A673 (cell line): Measurements from ENCODE around the gene IGF2. TPM values are rescaled to one million over a fixed set of nuclear protein-coding genes. Genes with fewer than 3 reads are reported as not detected.
A peak's percentile ranks its signal among the peaks of the same experiment; 100 is the strongest.
"Not testable (repeated sequence)": the region's sequence is repeated elsewhere in the genome, so short reads cannot be mapped to it uniquely, and the experiment has no call there.

Experiments
- BruUV-seq: library from RNA; stranded (reverse); fragments of 400-500 nt; replicated peaks from 2 replicates; lab custom pipeline; 2021; lab: Mats Ljungman, UMichigan
- CTCF ChIA-PET: fragments of 300-600 bp; sonication (Branson Sonifier 250); formaldehyde crosslinking; loops from one replicate; lab custom pipeline; 2022; ENCODE audit warnings: antibody characterized with exemption; lab: Charles Lee
- POLR2A ChIA-PET: fragments of 300-600 bp; sonication (Branson Sonifier 250); formaldehyde crosslinking; loops from one replicate; lab custom pipeline; 2022; ENCODE audit warnings: antibody characterized with exemption; ENCODE audit not compliant: low non-redundant PET; lab: Charles Lee
- DNase-seq: peaks from one replicate; pipeline ENCODE4 v3.0.0-alpha.2; 2015; ENCODE audit warnings: low spot score
- H3K27ac ChIP-seq: fragments of 200-600 bp; sonication (generic); 2 replicates; pipeline ENCODE4 v1.5.1; 2016; ENCODE audit warnings: mixed run types, low read depth, mild to moderate bottlenecking, mixed read lengths, antibody characterized with exemption, low read length; ENCODE audit not compliant: poor library complexity, severe bottlenecking
- H3K27me3 ChIP-seq: fragments of 200-600 bp; sonication (generic); replicated peaks from 2 replicates; pipeline ENCODE4 v1.6.1; 2017; ENCODE audit warnings: mixed run types, low read depth, mild to moderate bottlenecking, mixed read lengths, antibody characterized with exemption, low read length; ENCODE audit not compliant: insufficient read depth, poor library complexity
- H3K36me3 ChIP-seq: fragments of 200-600 bp; sonication (generic); 2 replicates; pipeline ENCODE4 v1.6.1; 2016; ENCODE audit warnings: mixed run types, mild to moderate bottlenecking, mixed read lengths, antibody characterized with exemption, low read length; ENCODE audit not compliant: insufficient read depth, poor library complexity, severe bottlenecking
- H3K4me1 ChIP-seq: fragments of 200-600 bp; sonication (generic); 2 replicates; pipeline ENCODE4 v1.6.1; 2017; ENCODE audit warnings: mixed run types, mild to moderate bottlenecking, mixed read lengths, antibody characterized with exemption, low read length; ENCODE audit not compliant: insufficient read depth, poor library complexity, severe bottlenecking
- H3K4me3 ChIP-seq: fragments of 200-600 bp; sonication (generic); 2 replicates; pipeline ENCODE4 v1.5.1; 2016; ENCODE audit warnings: low read depth, mixed run types, mild to moderate bottlenecking, mixed read lengths, low read length; ENCODE audit not compliant: poor library complexity, severe bottlenecking
- H3K9me3 ChIP-seq: fragments of 200-600 bp; sonication (generic); 2 replicates; pipeline ENCODE4 v1.6.1; 2016; ENCODE audit warnings: mixed run types, low read depth, mild to moderate bottlenecking, mixed read lengths, antibody characterized with exemption, low read length; ENCODE audit not compliant: poor library complexity, severe bottlenecking
- EZH2 ChIP-seq: fragments of 200-600 bp; sonication (generic); IDR thresholded peaks from 2 replicates; pipeline ENCODE4 v1.6.1; 2017; ENCODE audit warnings: borderline replicate concordance, low read depth, mild to moderate bottlenecking, mixed read lengths, antibody characterized with exemption, low read length; ENCODE audit not compliant: poor library complexity, severe bottlenecking
- intact Hi-C: fragments of 100-400 bp; cut with micrococcal nuclease; formaldehyde crosslinking; loops from one replicate; pipeline ENCODE4 v1.10.0; 2022; ENCODE audit not compliant: unreplicated experiment
- total RNA-seq: library from RNA; stranded (reverse); gene quantifications from 2 replicates; pipeline ENCODE4 v1.2.3, GENCODE V29; 2021
- TF ChIP-seq, protein P1 (sequence below): fragments of 300-800, 200-600 bp; sonication (generic); conservative IDR thresholded peaks from 2 replicates; pipeline ENCODE4 v1.5.1; 2017; ENCODE audit warnings: low read depth, mild to moderate bottlenecking, antibody characterized with exemption, low read length, moderate library complexity, mixed read lengths

Gene IGF2
- total RNA-seq, 1 experiment from 2014 or later = 0.17 TPM

DNA sequence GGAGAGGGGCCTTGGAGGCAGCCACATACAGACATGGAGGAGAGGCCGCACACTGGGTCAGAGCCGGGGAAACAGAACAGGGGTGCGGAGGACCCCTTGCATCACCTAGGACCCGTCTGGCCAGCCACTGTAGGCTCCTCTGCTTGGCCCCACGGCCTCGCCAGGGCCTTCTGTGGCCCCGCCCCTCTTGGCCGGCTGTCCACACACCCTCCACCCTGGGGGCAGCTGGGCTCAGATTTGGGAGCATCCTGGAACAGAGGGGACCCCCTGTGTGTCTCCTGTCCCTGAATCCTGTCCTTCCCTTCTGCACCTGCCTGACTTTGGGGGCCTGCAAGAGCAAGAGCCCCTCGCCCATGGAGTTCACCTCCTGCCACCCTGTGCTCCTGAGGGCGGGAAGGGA is 40.3 kb upstream of the IGF2 start:
- intact Hi-C loops = no loop called here
- H3K27ac ChIP-seq = no peak overlapping the region
- no peaks in the 10 kb centered on the region for H3K9me3 ChIP-seq
- no peaks in the 10 kb centered on the region for H3K27me3 ChIP-seq
- POLR2A ChIA-PET = no interaction called here
- no TSS peak for BruUV-seq
- no peak for DNase-seq
- H3K4me1 ChIP-seq = no peaks in the 10 kb centered on the region
- TF ChIP-seq, protein P1, sequence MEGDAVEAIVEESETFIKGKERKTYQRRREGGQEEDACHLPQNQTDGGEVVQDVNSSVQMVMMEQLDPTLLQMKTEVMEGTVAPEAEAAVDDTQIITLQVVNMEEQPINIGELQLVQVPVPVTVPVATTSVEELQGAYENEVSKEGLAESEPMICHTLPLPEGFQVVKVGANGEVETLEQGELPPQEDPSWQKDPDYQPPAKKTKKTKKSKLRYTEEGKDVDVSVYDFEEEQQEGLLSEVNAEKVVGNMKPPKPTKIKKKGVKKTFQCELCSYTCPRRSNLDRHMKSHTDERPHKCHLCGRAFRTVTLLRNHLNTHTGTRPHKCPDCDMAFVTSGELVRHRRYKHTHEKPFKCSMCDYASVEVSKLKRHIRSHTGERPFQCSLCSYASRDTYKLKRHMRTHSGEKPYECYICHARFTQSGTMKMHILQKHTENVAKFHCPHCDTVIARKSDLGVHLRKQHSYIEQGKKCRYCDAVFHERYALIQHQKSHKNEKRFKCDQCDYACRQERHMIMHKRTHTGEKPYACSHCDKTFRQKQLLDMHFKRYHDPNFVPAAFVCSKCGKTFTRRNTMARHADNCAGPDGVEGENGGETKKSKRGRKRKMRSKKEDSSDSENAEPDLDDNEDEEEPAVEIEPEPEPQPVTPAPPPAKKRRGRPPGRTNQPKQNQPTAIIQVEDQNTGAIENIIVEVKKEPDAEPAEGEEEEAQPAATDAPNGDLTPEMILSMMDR = no peak
- no peak for TF ChIP-seq EZH2
- no peaks in the 10 kb centered on the region for H3K36me3 ChIP-seq
- H3K4me3 ChIP-seq = no peak overlapping the region
- CTCF ChIA-PET = no interaction called here

DNA sequence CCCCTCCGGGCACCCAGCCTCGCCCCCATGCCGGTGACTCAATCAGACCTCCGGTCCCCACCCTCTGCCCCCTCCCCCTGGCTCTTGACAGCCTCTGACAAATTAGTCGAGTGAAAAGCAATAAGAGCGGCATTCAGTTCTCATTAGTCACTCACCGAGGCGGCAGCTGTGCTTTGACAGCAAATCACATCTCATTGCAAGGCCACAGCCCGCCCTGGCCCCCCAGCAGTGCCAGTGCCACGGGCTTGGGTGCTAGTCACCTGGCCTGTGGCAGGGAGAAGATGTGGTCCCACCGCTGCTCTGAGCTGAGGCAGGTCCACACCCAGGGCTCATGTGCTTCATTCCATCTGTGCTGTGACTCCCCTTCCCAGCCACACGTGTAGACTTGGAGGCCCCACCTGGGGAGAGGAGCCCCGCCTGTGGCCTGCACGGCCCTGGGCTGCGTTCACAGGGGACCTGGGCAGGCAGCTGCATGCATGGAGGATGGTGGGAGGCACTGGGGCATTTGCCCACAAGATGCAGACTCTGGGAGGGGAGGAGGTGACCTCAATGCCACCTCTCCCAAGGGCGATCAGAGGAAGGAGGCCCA is 39.8 kb upstream of the IGF2 start:
- Histone ChIP-seq H3K36me3 (no peaks in the 10 kb centered on the region), H3K4me1 (no peaks in the 10 kb centered on the region), H3K27me3 (no peaks in the 10 kb centered on the region), H3K27ac (no peak overlapping the region), H3K4me3 (no peak overlapping the region), H3K9me3 (no peaks in the 10 kb centered on the region)
- ChIA-PET POLR2A (no interaction called here), CTCF (no interaction called here)
- no peak for TF ChIP-seq EZH2
- intact Hi-C loops = no loop called here
- BruUV-seq = no TSS peak
- DNase-seq = peak; percentile 15

DNA sequence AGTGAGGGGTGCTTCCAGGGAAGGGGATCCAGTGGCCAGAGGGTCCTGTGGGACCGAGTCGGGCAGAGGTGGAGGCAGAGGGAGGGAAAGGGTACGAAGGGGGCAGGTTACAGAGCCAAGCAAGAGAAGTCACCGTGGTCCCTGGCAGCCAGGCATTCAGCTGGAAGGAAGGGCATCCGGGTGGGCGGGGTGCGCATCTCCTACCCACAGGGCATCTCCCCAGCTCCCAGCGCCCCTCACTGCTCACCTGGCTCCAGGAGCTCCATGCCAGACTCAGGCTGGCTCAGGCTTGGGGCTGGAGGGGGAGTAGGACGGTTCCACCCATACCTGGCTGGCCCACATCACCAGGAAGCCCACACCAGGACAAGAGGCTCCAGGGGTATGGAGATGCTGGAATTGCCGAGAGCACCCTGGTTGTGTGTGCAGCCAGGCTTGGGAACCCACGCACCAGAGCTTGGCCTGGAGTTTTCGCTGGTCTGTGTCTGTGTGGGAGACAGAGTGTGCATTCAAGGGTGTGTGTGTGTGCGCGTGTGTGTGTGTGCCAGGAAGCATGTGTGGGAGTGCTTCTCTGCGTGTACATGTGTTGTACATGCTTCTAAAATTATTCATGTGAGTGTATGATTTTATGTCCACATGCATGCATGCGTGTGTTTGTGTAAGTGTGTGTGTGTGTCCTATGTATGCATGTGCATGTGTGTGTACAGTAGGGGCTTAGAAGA is 39.0 kb upstream of the IGF2 start:
- H3K27ac ChIP-seq, DNase-seq, intact Hi-C loops, H3K4me1 ChIP-seq, POLR2A ChIA-PET, CTCF ChIA-PET, H3K27me3 ChIP-seq, BruUV-seq, H3K36me3 ChIP-seq, H3K9me3 ChIP-seq, H3K4me3 ChIP-seq: not testable (repeated sequence)

DNA sequence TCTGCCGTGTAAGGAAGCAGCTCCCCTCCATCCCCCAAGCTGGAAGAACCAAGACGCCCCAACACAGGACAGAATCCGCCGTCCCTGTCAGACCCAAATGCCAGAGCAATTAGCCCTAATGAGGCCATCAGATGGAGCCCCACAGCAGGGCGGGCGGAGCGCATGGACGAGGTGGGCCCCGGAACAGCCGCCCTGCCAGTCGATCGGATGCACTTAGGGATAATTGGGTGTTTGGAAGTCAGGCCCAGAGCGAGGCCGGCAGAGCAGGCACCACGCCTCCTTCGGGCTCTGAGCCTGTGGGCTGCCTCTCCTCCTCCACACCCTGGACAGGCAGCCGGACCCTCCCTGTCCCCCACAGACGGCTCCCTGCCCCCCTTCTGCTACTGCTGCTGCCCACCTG is 37.9 kb upstream of the IGF2 start:
- H3K4me3 ChIP-seq = no peak overlapping the region
- ChIA-PET POLR2A (no interaction called here), CTCF (no interaction called here)
- no peak for DNase-seq
- TF ChIP-seq EZH2 = no peak
- TF ChIP-seq, protein P1 = no peak
- no peak overlapping the region for H3K27ac ChIP-seq
- no peaks in the 10 kb centered on the region for H3K27me3 ChIP-seq
- H3K9me3 ChIP-seq = no peaks in the 10 kb centered on the region
- no peaks in the 10 kb centered on the region for H3K36me3 ChIP-seq
- BruUV-seq = no TSS peak
- no peaks in the 10 kb centered on the region for H3K4me1 ChIP-seq
- intact Hi-C loops = no loop called here
